ENCODE results near the gene KATNBL1.
A peak's percentile ranks its signal among the peaks of the same experiment; 100 is the strongest.
"Not testable (repeated sequence)": the region's sequence is repeated elsewhere in the genome, so short reads cannot be mapped to it uniquely, and the experiment has no call there.

Gene KATNBL1

GRCh38 chr15:34188711-34189110 is 21.2 kb downstream of the KATNBL1 start:
- H3K27me3 ChIP-seq (ENCODE audit: insufficient read depth, low read length, poor library complexity): no peaks in the 10 kb centered on the region
- peaks cover 12% of the 10 kb centered on the region for H3K79me1 ChIP-seq (ENCODE audit: low read length)
- no peak overlapping the region for H3K9ac ChIP-seq (ENCODE audit: low read length)
- WGBS (ENCODE audit: extremely low coverage, insufficient coverage, low lambda C conversion rate): no CpG with 5 or more reads among the region's 5 CpGs
- H4K8ac ChIP-seq (ENCODE audit: low read depth, low read length): no peak overlapping the region
- no peak overlapping the region for H3K4me3 ChIP-seq (ENCODE audit: low read length)
- no peak overlapping the region for H3K18ac ChIP-seq (ENCODE audit: low read length)
- no peaks in the 10 kb centered on the region for H3K4me1 ChIP-seq (ENCODE audit: control insufficient read depth, low read depth, low read length)
- no peak overlapping the region for H2AK5ac ChIP-seq (ENCODE audit: low read length)
- H2BK15ac ChIP-seq (replicated peaks; ENCODE audit: low read depth): no peak overlapping the region
- no peak overlapping the region for H3K23ac ChIP-seq (ENCODE audit: low read length)
- H2BK120ac ChIP-seq (ENCODE audit: low read depth, low read length): no peak overlapping the region
- H3K27ac ChIP-seq (ENCODE audit: low read depth, low read length): no peak overlapping the region
- H3K36me3 ChIP-seq (ENCODE audit: control insufficient read depth, insufficient read depth, low read length): no peaks in the 10 kb centered on the region
- no peak for DNase-seq
- no peak overlapping the region for H3K56ac ChIP-seq (ENCODE audit: low read length)
- no peak overlapping the region for H2BK5ac ChIP-seq (ENCODE audit: low read length)
- H3K4ac ChIP-seq (ENCODE audit: low read depth, low read length): no peak overlapping the region
- H3K4me2 ChIP-seq (ENCODE audit: low read length): no peak overlapping the region
- H4K5ac ChIP-seq (ENCODE audit: low read length): no peak overlapping the region
- peaks cover 15% of the 10 kb centered on the region for H3K79me2 ChIP-seq (ENCODE audit: control insufficient read depth, insufficient read depth, low read length)

- Histone ChIP-seq H3K4ac (ENCODE audit: low read depth, low read length) (no peak overlapping the region), H3K4me1 (ENCODE audit: control insufficient read depth, low read depth, low read length) (no peaks in the 10 kb centered on the region), H3K36me3 (ENCODE audit: control insufficient read depth, insufficient read depth, low read length) (no peaks in the 10 kb centered on the region), H3K18ac (ENCODE audit: low read length) (no peak overlapping the region), H3K27ac (ENCODE audit: low read depth, low read length) (no peak overlapping the region), H3K4me3 (ENCODE audit: low read length) (no peak overlapping the region), H4K8ac (ENCODE audit: low read depth, low read length) (no peak overlapping the region), H2BK120ac (ENCODE audit: low read depth, low read length) (no peak overlapping the region), H3K27me3 (ENCODE audit: insufficient read depth, low read length, poor library complexity) (no peaks in the 10 kb centered on the region), H3K79me1 (ENCODE audit: low read length) (peaks cover 10% of the 10 kb centered on the region), H3K9ac (ENCODE audit: low read length) (no peak overlapping the region), H3K23ac (ENCODE audit: low read length) (no peak overlapping the region), H3K4me2 (ENCODE audit: low read length) (no peak overlapping the region), H3K79me2 (ENCODE audit: control insufficient read depth, insufficient read depth, low read length) (peaks cover 11% of the 10 kb centered on the region), H2BK5ac (ENCODE audit: low read length) (no peak overlapping the region), H2AK5ac (ENCODE audit: low read length) (no peak overlapping the region), H4K5ac (ENCODE audit: low read length) (no peak overlapping the region), H2BK15ac (replicated peaks; ENCODE audit: low read depth) (no peak overlapping the region), H3K56ac (ENCODE audit: low read length) (no peak overlapping the region)
- no CpG with 5 or more reads among the region's 4 CpGs for WGBS (ENCODE audit: extremely low coverage, insufficient coverage, low lambda C conversion rate)
- DNase-seq: no peak
These were observed 24.2 kb downstream of the KATNBL1 start for GRCh38 chr15:34185666-34186065.

GRCh38 chr15:34182942-34183341 is 27.0 kb downstream of the KATNBL1 start:
- Histone ChIP-seq H3K4me1 (ENCODE audit: control insufficient read depth, low read depth, low read length) (no peaks in the 10 kb centered on the region), H3K79me1 (ENCODE audit: low read length) (peaks cover 12% of the 10 kb centered on the region), H2AK5ac (ENCODE audit: low read length) (no peak overlapping the region), H2BK5ac (ENCODE audit: low read length) (no peak overlapping the region), H3K79me2 (ENCODE audit: control insufficient read depth, insufficient read depth, low read length) (peaks cover 13% of the 10 kb centered on the region), H3K4me3 (ENCODE audit: low read length) (no peak overlapping the region), H3K36me3 (ENCODE audit: control insufficient read depth, insufficient read depth, low read length) (no peaks in the 10 kb centered on the region), H3K18ac (ENCODE audit: low read length) (no peak overlapping the region), H3K27ac (ENCODE audit: low read depth, low read length) (no peak overlapping the region), H4K5ac (ENCODE audit: low read length) (no peak overlapping the region), H3K56ac (ENCODE audit: low read length) (no peak overlapping the region), H3K23ac (ENCODE audit: low read length) (no peak overlapping the region), H3K9ac (ENCODE audit: low read length) (no peak overlapping the region), H2BK15ac (replicated peaks; ENCODE audit: low read depth) (no peak overlapping the region), H4K8ac (ENCODE audit: low read depth, low read length) (no peak overlapping the region), H3K4ac (ENCODE audit: low read depth, low read length) (no peak overlapping the region), H3K27me3 (ENCODE audit: insufficient read depth, low read length, poor library complexity) (no peaks in the 10 kb centered on the region), H2BK120ac (ENCODE audit: low read depth, low read length) (no peak overlapping the region), H3K4me2 (ENCODE audit: low read length) (no peak overlapping the region)
- DNase-seq: peak; percentile 90
- no CpG with 5 or more reads among the region's 4 CpGs for WGBS (ENCODE audit: extremely low coverage, insufficient coverage, low lambda C conversion rate)

GRCh38 chr15:34179234-34179633 is 30.7 kb downstream of the KATNBL1 start:
- no peak overlapping the region for H2AK5ac ChIP-seq (ENCODE audit: low read length)
- H3K27ac ChIP-seq (ENCODE audit: low read depth, low read length): no peak overlapping the region
- no CpG with 5 or more reads among the region's 3 CpGs for WGBS (ENCODE audit: extremely low coverage, insufficient coverage, low lambda C conversion rate)
- no peak overlapping the region for H4K5ac ChIP-seq (ENCODE audit: low read length)
- no peaks in the 10 kb centered on the region for H3K36me3 ChIP-seq (ENCODE audit: control insufficient read depth, insufficient read depth, low read length)
- H3K9ac ChIP-seq (ENCODE audit: low read length): no peak overlapping the region
- no peak overlapping the region for H2BK120ac ChIP-seq (ENCODE audit: low read depth, low read length)
- H3K18ac ChIP-seq (ENCODE audit: low read length): no peak overlapping the region
- no peak overlapping the region for H2BK15ac ChIP-seq (replicated peaks; ENCODE audit: low read depth)
- no peak overlapping the region for H3K4me3 ChIP-seq (ENCODE audit: low read length)
- peaks cover 4% of the 10 kb centered on the region for H3K79me2 ChIP-seq (ENCODE audit: control insufficient read depth, insufficient read depth, low read length)
- H3K4me2 ChIP-seq (ENCODE audit: low read length): no peak overlapping the region
- no peak overlapping the region for H3K4ac ChIP-seq (ENCODE audit: low read depth, low read length)
- H2BK5ac ChIP-seq (ENCODE audit: low read length): no peak overlapping the region
- H3K79me1 ChIP-seq (ENCODE audit: low read length): peaks cover 3% of the 10 kb centered on the region
- no peak overlapping the region for H4K8ac ChIP-seq (ENCODE audit: low read depth, low read length)
- H3K27me3 ChIP-seq (ENCODE audit: insufficient read depth, low read length, poor library complexity): no peaks in the 10 kb centered on the region
- no peaks in the 10 kb centered on the region for H3K4me1 ChIP-seq (ENCODE audit: control insufficient read depth, low read depth, low read length)
- no peak for DNase-seq
- no peak overlapping the region for H3K56ac ChIP-seq (ENCODE audit: low read length)
- no peak overlapping the region for H3K23ac ChIP-seq (ENCODE audit: low read length)

GRCh38 chr15:34165987-34166573 is 43.8 kb downstream of the KATNBL1 start:
- WGBS (ENCODE audit: extremely low coverage, insufficient coverage, low lambda C conversion rate): no CpG with 5 or more reads among the region's 14 CpGs
- H3K4ac ChIP-seq (ENCODE audit: low read depth, low read length); H2AK5ac ChIP-seq (ENCODE audit: low read length); H3K27ac ChIP-seq (ENCODE audit: low read depth, low read length); H4K5ac ChIP-seq (ENCODE audit: low read length); H3K56ac ChIP-seq (ENCODE audit: low read length); H3K79me1 ChIP-seq (ENCODE audit: low read length); H3K4me1 ChIP-seq (ENCODE audit: control insufficient read depth, low read depth, low read length); H3K4me2 ChIP-seq (ENCODE audit: low read length); H3K4me3 ChIP-seq (ENCODE audit: low read length); H3K9ac ChIP-seq (ENCODE audit: low read length); H3K23ac ChIP-seq (ENCODE audit: low read length); H4K8ac ChIP-seq (ENCODE audit: low read depth, low read length); H2BK15ac ChIP-seq (replicated peaks; ENCODE audit: low read depth); H3K27me3 ChIP-seq (ENCODE audit: insufficient read depth, low read length, poor library complexity); H3K79me2 ChIP-seq (ENCODE audit: control insufficient read depth, insufficient read depth, low read length); H2BK5ac ChIP-seq (ENCODE audit: low read length); H2BK120ac ChIP-seq (ENCODE audit: low read depth, low read length); H3K36me3 ChIP-seq (ENCODE audit: control insufficient read depth, insufficient read depth, low read length); H3K18ac ChIP-seq (ENCODE audit: low read length): not testable (repeated sequence)
- peak; percentile 15 for DNase-seq

GRCh38 chr15:34161329-34161963 is 48.5 kb downstream of the KATNBL1 start:
- Histone ChIP-seq H3K18ac (ENCODE audit: low read length) (no peak overlapping the region), H2BK15ac (replicated peaks; ENCODE audit: low read depth) (no peak overlapping the region), H2AK5ac (ENCODE audit: low read length) (no peak overlapping the region), H3K4me3 (ENCODE audit: low read length) (no peak overlapping the region), H3K79me1 (ENCODE audit: low read length) (no peaks in the 10 kb centered on the region), H2BK5ac (ENCODE audit: low read length) (no peak overlapping the region), H3K4ac (ENCODE audit: low read depth, low read length) (no peak overlapping the region), H3K4me1 (ENCODE audit: control insufficient read depth, low read depth, low read length) (no peaks in the 10 kb centered on the region), H3K79me2 (ENCODE audit: control insufficient read depth, insufficient read depth, low read length) (peaks cover 2% of the 10 kb centered on the region), H3K27ac (ENCODE audit: low read depth, low read length) (no peak overlapping the region), H3K4me2 (ENCODE audit: low read length) (no peak overlapping the region), H3K36me3 (ENCODE audit: control insufficient read depth, insufficient read depth, low read length) (no peaks in the 10 kb centered on the region), H3K23ac (ENCODE audit: low read length) (no peak overlapping the region), H2BK120ac (ENCODE audit: low read depth, low read length) (no peak overlapping the region), H3K27me3 (ENCODE audit: insufficient read depth, low read length, poor library complexity) (no peaks in the 10 kb centered on the region), H4K5ac (ENCODE audit: low read length) (no peak overlapping the region), H3K56ac (ENCODE audit: low read length) (no peak overlapping the region), H4K8ac (ENCODE audit: low read depth, low read length) (no peak overlapping the region), H3K9ac (ENCODE audit: low read length) (no peak overlapping the region)
- peak; percentile 10 for DNase-seq
- no CpG with 5 or more reads among the region's 9 CpGs for WGBS (ENCODE audit: extremely low coverage, insufficient coverage, low lambda C conversion rate)

All from mesendoderm (in vitro differentiated cells).